Loucy (cell line): Measurements from ENCODE around the gene KRT14.

Source experiments
- H2AFZ ChIP-seq: fragments of 200-600 bp; sonication (generic); 2 replicates; pipeline ENCODE4 v1.6.0; 2016; ENCODE audit warnings: antibody characterized with exemption, mild to moderate bottlenecking, low read length, moderate library complexity
- H3F3A ChIP-seq: fragments of 200-600 bp; 2 replicates; pipeline ENCODE4 v1.6.0; 2016; ENCODE audit warnings: antibody characterized with exemption, low read depth, mild to moderate bottlenecking
- H3K27me3 ChIP-seq: fragments of 200-600 bp; sonication (generic); 2 replicates; pipeline ENCODE4 v1.6.1; 2014; ENCODE audit warnings: low read length, mild to moderate bottlenecking; ENCODE audit not compliant: insufficient read depth, poor library complexity, severe bottlenecking
- H3K36me3 ChIP-seq: fragments of 200-600 bp; sonication (generic); 2 replicates; pipeline ENCODE4 v1.6.1; 2016; ENCODE audit warnings: low read length; ENCODE audit not compliant: insufficient read depth
- H3K4me1 ChIP-seq: fragments of 200-600 bp; sonication (generic); 2 replicates; pipeline ENCODE4 v1.5.1; 2014; ENCODE audit warnings: low read length, mild to moderate bottlenecking; ENCODE audit not compliant: insufficient read depth, poor library complexity, severe bottlenecking
- H3K4me2 ChIP-seq: fragments of 200-600 bp; sonication (generic); 2 replicates; pipeline ENCODE4 v1.6.0; 2014; ENCODE audit warnings: antibody characterized with exemption, low read length, low read depth, mild to moderate bottlenecking; ENCODE audit not compliant: poor library complexity, severe bottlenecking
- H3K4me3 ChIP-seq: fragments of 200-600 bp; sonication (generic); 2 replicates; pipeline ENCODE4 v1.5.1; 2014; ENCODE audit warnings: low read length, mild to moderate bottlenecking, mixed read lengths; ENCODE audit not compliant: poor library complexity, severe bottlenecking
- H3K79me2 ChIP-seq: fragments of 200-600 bp; sonication (generic); 2 replicates; pipeline ENCODE4 v1.6.1; 2014; ENCODE audit warnings: low read length; ENCODE audit not compliant: insufficient read depth
- H3K9ac ChIP-seq: fragments of 200-600 bp; sonication (generic); 2 replicates; pipeline ENCODE4 v1.6.0; 2014; ENCODE audit warnings: mild to moderate bottlenecking, low read depth, low read length, moderate library complexity; ENCODE audit not compliant: poor library complexity, severe bottlenecking
- H3K9me2 ChIP-seq: fragments of 200-600 bp; sonication (generic); replicated peaks from 2 replicates; pipeline ENCODE4 v1.6.1; 2016; ENCODE audit warnings: low read depth, low read length, mixed read lengths
- H3K9me3 ChIP-seq: fragments of 200-600 bp; sonication (generic); 2 replicates; pipeline ENCODE4 v1.6.1; 2014; ENCODE audit warnings: mild to moderate bottlenecking, antibody characterized with exemption, low read length, low read depth; ENCODE audit not compliant: insufficient read depth
- H4K20me1 ChIP-seq: fragments of 200-600 bp; sonication (generic); 2 replicates; pipeline ENCODE4 v1.6.0; 2014; ENCODE audit warnings: antibody characterized with exemption, low read length, mild to moderate bottlenecking; ENCODE audit not compliant: insufficient read depth, poor library complexity, severe bottlenecking
- EZH2phosphoT487 ChIP-seq: fragments of 200-600 bp; IDR thresholded peaks from 2 replicates; pipeline ENCODE4 v1.6.1; 2018; ENCODE audit warnings: antibody characterized with exemption, mild to moderate bottlenecking, moderate library complexity, borderline replicate concordance
- TF ChIP-seq, protein P1 (sequence below): fragments of 200-600 bp; sonication (generic); conservative IDR thresholded peaks from 2 replicates; pipeline ENCODE4 v1.5.1; 2014; ENCODE audit warnings: mild to moderate bottlenecking, antibody characterized with exemption, low read length

The KRT14 gene

GRCh38 chr17:41556931-41557330 is 29.8 kb downstream of the KRT14 start:
- H3K9me2 ChIP-seq: no peaks in the 10 kb centered on the region
- H4K20me1 ChIP-seq: no peaks in the 10 kb centered on the region
- no peaks in the 10 kb centered on the region for H3F3A ChIP-seq
- H3K79me2 ChIP-seq: no peaks in the 10 kb centered on the region
- no peaks in the 10 kb centered on the region for H3K36me3 ChIP-seq
- no peak overlapping the region for H3K4me3 ChIP-seq
- no peaks in the 10 kb centered on the region for H3K9me3 ChIP-seq
- H3K9ac ChIP-seq: no peak overlapping the region
- no peak overlapping the region for H2AFZ ChIP-seq
- no peak overlapping the region for H3K4me2 ChIP-seq
- peaks cover 6% of the 10 kb centered on the region for H3K27me3 ChIP-seq
- TF ChIP-seq, protein P1, sequence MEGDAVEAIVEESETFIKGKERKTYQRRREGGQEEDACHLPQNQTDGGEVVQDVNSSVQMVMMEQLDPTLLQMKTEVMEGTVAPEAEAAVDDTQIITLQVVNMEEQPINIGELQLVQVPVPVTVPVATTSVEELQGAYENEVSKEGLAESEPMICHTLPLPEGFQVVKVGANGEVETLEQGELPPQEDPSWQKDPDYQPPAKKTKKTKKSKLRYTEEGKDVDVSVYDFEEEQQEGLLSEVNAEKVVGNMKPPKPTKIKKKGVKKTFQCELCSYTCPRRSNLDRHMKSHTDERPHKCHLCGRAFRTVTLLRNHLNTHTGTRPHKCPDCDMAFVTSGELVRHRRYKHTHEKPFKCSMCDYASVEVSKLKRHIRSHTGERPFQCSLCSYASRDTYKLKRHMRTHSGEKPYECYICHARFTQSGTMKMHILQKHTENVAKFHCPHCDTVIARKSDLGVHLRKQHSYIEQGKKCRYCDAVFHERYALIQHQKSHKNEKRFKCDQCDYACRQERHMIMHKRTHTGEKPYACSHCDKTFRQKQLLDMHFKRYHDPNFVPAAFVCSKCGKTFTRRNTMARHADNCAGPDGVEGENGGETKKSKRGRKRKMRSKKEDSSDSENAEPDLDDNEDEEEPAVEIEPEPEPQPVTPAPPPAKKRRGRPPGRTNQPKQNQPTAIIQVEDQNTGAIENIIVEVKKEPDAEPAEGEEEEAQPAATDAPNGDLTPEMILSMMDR: no peak
- TF ChIP-seq EZH2phosphoT487: no peak
- no peaks in the 10 kb centered on the region for H3K4me1 ChIP-seq

GRCh38 chr17:41556306-41556705 is 30.4 kb downstream of the KRT14 start:
- no peaks in the 10 kb centered on the region for H4K20me1 ChIP-seq
- H3K4me2 ChIP-seq: no peak overlapping the region
- H3K9me2 ChIP-seq: no peaks in the 10 kb centered on the region
- no peaks in the 10 kb centered on the region for H3K4me1 ChIP-seq
- no peaks in the 10 kb centered on the region for H3K9me3 ChIP-seq
- H2AFZ ChIP-seq: no peak overlapping the region
- no peaks in the 10 kb centered on the region for H3K36me3 ChIP-seq
- TF ChIP-seq, protein P1: no peak
- TF ChIP-seq EZH2phosphoT487: no peak
- H3K27me3 ChIP-seq: peaks cover 6% of the 10 kb centered on the region
- no peak overlapping the region for H3K4me3 ChIP-seq
- H3K9ac ChIP-seq: no peak overlapping the region
- H3K79me2 ChIP-seq: no peaks in the 10 kb centered on the region
- H3F3A ChIP-seq: no peaks in the 10 kb centered on the region

DNA sequence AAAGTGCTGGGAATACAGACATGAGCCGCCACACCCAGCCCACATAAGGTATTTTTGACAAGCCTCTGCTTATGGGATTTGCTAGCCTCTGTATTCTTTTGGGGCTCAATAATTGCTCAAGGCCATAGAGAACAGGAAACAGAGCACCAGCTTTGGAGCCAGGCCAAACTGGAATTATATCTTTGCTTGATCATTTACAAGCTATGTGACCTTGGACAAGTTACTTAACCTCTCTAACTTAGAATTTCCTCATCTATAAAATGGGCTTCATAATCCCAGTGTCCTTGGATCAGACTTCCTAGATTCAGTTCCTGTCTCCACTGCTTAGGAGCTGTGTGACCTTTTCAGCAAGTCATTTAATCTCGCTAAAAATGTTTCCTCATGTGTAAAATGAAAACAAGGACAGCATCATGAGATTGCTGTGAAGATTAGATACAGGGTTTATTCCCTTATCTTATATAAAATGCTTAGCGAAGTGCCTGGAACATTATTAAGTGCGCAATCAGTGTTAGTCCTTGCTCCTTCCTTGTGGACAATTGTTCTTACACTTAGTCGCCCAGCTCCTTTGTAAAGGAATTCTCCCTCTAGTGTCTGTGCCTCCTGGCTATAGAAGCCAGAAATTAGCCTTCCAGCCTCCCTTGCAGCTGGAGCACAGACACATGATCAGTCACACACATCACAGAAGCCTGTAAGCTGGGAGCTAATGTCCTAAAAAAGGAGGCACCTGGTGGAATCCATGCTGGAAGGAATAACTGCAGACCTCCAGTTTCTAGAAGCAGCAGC is 31.4 kb downstream of the KRT14 start:
- Histone ChIP-seq H3K4me1 (no peaks in the 10 kb centered on the region), H3K4me3 (no peak overlapping the region), H3K27me3 (peaks cover 6% of the 10 kb centered on the region), H3K79me2 (no peaks in the 10 kb centered on the region), H3K4me2 (no peak overlapping the region), H3F3A (no peaks in the 10 kb centered on the region), H3K9ac (no peak overlapping the region), H3K9me3 (no peaks in the 10 kb centered on the region), H3K9me2 (no peaks in the 10 kb centered on the region), H3K36me3 (no peaks in the 10 kb centered on the region), H2AFZ (no peak overlapping the region), H4K20me1 (no peaks in the 10 kb centered on the region)
- TF ChIP-seq EZH2phosphoT487: no peak
- TF ChIP-seq, protein P1: no peak
